ENCODE data around the gene UBASH3A.

UBASH3A gene

GRCh38 chr21:42480736-42481135 is 77.0 kb downstream of the UBASH3A start:
- no peak for DNase-seq (ENCODE audit: low read depth in 2 of 2, low spot score in 1 of 2)

GRCh38 chr21:42481169-42481568 is 77.5 kb downstream of the UBASH3A start:
- no peak for DNase-seq (ENCODE audit: low read depth in 2 of 2, low spot score in 1 of 2)

GRCh38 chr21:42484966-42485365 is 81.3 kb downstream of the UBASH3A start:
- no peak for DNase-seq (ENCODE audit: low read depth in 2 of 2, low spot score in 1 of 2)

GRCh38 chr21:42486072-42486471 is 82.4 kb downstream of the UBASH3A start:
- no peak for DNase-seq (ENCODE audit: low read depth in 2 of 2, low spot score in 1 of 2)

GRCh38 chr21:42486531-42486930 is 82.8 kb downstream of the UBASH3A start:
- no peak for DNase-seq (ENCODE audit: low read depth in 2 of 2, low spot score in 1 of 2)

GRCh38 chr21:42489006-42489563 is 85.4 kb downstream of the UBASH3A start:
- no peak for DNase-seq (ENCODE audit: low read depth in 2 of 2, low spot score in 1 of 2)

GRCh38 chr21:42489991-42490390 is 86.3 kb downstream of the UBASH3A start:
- DNase-seq (ENCODE audit: low read depth in 2 of 2, low spot score in 1 of 2) = no peak

- DNase-seq (ENCODE audit: low read depth in 2 of 2, low spot score in 1 of 2) = no peak
Measured at GRCh38 chr21:42490720-42491119, 87.0 kb downstream of the UBASH3A start.

- DNase-seq (ENCODE audit: low read depth in 2 of 2, low spot score in 1 of 2) = no peak
Measured at GRCh38 chr21:42491328-42491727, 87.6 kb downstream of the UBASH3A start.

- DNase-seq (ENCODE audit: low read depth in 2 of 2, low spot score in 1 of 2) = no peak
Measured at GRCh38 chr21:42492201-42492600, 88.5 kb downstream of the UBASH3A start.

GRCh38 chr21:42493109-42494060 is 89.7 kb downstream of the UBASH3A start:
- no peak for DNase-seq (ENCODE audit: low read depth in 2 of 2, low spot score in 1 of 2)

- DNase-seq (ENCODE audit: low read depth in 2 of 2, low spot score in 1 of 2) = no peak
Measured at GRCh38 chr21:42495027-42495426, 91.3 kb downstream of the UBASH3A start.

GRCh38 chr21:42495765-42496119 is 92.0 kb downstream of the UBASH3A start:
- no peak for DNase-seq (ENCODE audit: low read depth in 2 of 2, low spot score in 1 of 2)

- DNase-seq (ENCODE audit: low read depth in 2 of 2, low spot score in 1 of 2) = peak; percentile 97 to 99
Measured at GRCh38 chr21:42496120-42496838, 92.6 kb downstream of the UBASH3A start, which contains the start of gene RSPH1. Gene RSPH1 (minus strand): TSS chr21:42496224. CDS start chr21:42496186, 38 bp downstream.

- DNase-seq (ENCODE audit: low read depth in 2 of 2, low spot score in 1 of 2) = no peak
Measured at GRCh38 chr21:42496839-42497202, 93.1 kb downstream of the UBASH3A start.

Measured in stimulated activated CD8-positive, alpha-beta memory T cell treated with anti-CD3 and anti-CD28 coated beads, Interleukin-4, amount 100 ng/mL, for 4 hours (primary cell).